ENCODE results near the gene SLC39A13.

The SLC39A13 gene

GRCh38 chr11:47403135-47403534, 5.3 kb upstream of the SLC39A13 start:
- peaks cover 22% of the 10 kb centered on the region for H3K4me1 Mint-ChIP-seq (ENCODE audit: low read depth)
- no peak for DNase-seq (ENCODE audit: low spot score)
- H3K9me3 Mint-ChIP-seq: no peaks in the 10 kb centered on the region
- no peaks in the 10 kb centered on the region for H3K36me3 Mint-ChIP-seq (ENCODE audit: low read depth)
- no peak overlapping the region for H3K4me3 Mint-ChIP-seq
- H3K27ac Mint-ChIP-seq: no peak overlapping the region
- no peaks in the 10 kb centered on the region for H3K27me3 Mint-ChIP-seq (ENCODE audit: low read depth)

GRCh38 chr11:47403571-47403970, 4.8 kb upstream of the SLC39A13 start:
- Mint-ChIP-seq H3K4me3 (no peak overlapping the region), H3K4me1 (ENCODE audit: low read depth) (peaks cover 22% of the 10 kb centered on the region), H3K9me3 (no peaks in the 10 kb centered on the region), H3K27me3 (ENCODE audit: low read depth) (no peaks in the 10 kb centered on the region), H3K36me3 (ENCODE audit: low read depth) (no peaks in the 10 kb centered on the region), H3K27ac (no peak overlapping the region)
- no peak for DNase-seq (ENCODE audit: low spot score)

DNA sequence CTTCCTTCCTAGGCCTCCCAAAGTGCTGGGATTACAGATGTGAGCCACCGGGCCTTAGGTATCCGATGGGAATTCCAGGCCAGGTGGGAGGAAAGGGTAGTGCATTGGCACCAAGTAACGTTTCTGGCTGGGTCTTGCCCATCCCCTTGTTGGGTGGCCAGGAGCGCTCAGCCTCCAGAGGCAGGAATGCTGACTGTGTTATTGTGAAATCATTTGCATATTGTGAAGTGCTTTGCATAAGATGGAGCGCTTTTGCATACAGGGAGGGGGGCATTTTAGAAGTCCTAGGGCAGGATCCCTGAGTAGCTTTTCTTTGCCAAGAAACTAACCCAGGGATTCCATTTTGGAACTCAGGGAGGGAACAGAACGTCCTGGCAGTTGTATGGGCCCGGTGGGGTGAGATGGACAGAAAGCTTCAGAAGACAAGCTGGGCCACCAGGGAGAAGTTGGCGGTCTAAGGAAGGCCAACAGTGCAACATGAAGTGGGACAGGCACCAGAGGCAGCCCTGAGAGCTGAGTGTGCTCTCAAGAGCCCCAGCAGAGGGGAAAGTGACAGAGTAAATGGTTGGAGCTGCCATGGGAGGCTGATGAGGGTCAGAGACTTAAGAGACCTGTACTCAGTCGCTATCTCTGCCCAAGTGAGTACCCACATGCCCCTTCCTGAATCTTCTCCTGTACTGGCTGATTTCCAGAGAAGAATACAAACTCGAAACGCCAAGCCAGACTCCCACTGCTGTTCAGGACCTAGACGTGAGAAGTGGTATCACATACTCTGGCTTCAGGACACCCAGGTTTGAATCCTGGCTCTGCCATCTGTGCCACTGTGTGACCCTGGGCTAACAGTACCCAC, 1.3 kb upstream of the SLC39A13 start:
- H3K9me3 Mint-ChIP-seq: no peaks in the 10 kb centered on the region
- no peak for DNase-seq (ENCODE audit: low spot score)
- peak overlapping the region; percentile 79 for H3K27ac Mint-ChIP-seq
- H3K4me3 Mint-ChIP-seq: peak overlapping the region; percentile 85
- no peaks in the 10 kb centered on the region for H3K27me3 Mint-ChIP-seq (ENCODE audit: low read depth)
- H3K4me1 Mint-ChIP-seq (ENCODE audit: low read depth): peaks cover 18% of the 10 kb centered on the region
- no peaks in the 10 kb centered on the region for H3K36me3 Mint-ChIP-seq (ENCODE audit: low read depth)

GRCh38 chr11:47408598-47409439, 429 bp downstream of the SLC39A13 start:
- Mint-ChIP-seq H3K27me3 (ENCODE audit: low read depth) (no peaks in the 10 kb centered on the region), H3K4me3 (peak overlapping the region; percentile 95), H3K9me3 (no peaks in the 10 kb centered on the region), H3K27ac (peak overlapping the region; percentile 96), H3K4me1 (ENCODE audit: low read depth) (peaks cover 18% of the 10 kb centered on the region), H3K36me3 (ENCODE audit: low read depth) (peaks cover 2% of the 10 kb centered on the region)
- DNase-seq (ENCODE audit: low spot score): no peak

DNA sequence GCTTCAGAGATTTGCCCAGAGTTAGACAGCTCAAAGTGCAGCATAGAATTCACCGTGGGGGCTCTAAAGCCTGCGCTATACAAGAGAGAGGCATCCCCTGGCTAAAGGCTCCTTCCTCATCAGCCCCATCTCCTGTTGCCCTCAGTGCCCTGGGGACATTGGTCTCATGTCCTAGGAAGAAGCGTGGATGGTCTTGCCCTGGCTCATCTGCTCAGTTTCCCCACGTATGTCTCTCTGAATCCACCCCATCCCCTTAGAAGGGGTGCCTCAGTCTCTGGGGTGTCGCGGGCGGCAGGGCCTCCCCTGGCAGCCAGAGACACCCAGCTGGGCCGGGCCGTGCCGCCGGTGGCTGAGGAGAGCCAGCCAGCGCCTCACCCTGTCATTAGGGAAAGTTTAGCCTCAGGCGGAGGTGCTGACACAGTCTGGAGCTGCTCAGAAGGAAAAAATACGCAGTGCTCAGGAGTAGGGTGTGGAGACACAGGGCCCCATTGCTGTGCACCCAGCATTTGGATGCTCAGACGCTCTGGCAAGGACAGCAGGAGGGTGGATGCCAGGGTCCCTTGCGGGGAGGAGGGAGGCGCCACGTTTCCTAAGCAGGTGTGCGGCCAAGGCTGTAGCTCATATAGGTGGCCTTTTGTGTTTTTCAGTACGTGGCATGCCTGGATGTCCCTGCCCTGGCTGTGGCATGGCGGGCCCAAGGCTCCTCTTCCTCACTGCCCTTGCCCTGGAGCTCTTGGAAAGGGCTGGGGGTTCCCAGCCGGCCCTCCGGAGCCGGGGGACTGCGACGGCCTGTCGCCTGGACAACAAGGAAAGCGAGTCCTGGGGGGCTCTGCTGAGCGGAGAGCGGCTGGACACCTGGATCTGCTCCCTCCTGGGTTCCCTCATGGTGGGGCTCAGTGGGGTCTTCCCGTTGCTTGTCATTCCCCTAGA, 1.3 kb downstream of the SLC39A13 start:
- peaks cover 18% of the 10 kb centered on the region for H3K4me1 Mint-ChIP-seq (ENCODE audit: low read depth)
- peak overlapping the region; percentile 95 for H3K4me3 Mint-ChIP-seq
- peaks cover 6% of the 10 kb centered on the region for H3K36me3 Mint-ChIP-seq (ENCODE audit: low read depth)
- DNase-seq (ENCODE audit: low spot score): no peak
- H3K27ac Mint-ChIP-seq: peak overlapping the region; percentile 96
- H3K9me3 Mint-ChIP-seq: no peaks in the 10 kb centered on the region
- H3K27me3 Mint-ChIP-seq (ENCODE audit: low read depth): no peaks in the 10 kb centered on the region

DNA sequence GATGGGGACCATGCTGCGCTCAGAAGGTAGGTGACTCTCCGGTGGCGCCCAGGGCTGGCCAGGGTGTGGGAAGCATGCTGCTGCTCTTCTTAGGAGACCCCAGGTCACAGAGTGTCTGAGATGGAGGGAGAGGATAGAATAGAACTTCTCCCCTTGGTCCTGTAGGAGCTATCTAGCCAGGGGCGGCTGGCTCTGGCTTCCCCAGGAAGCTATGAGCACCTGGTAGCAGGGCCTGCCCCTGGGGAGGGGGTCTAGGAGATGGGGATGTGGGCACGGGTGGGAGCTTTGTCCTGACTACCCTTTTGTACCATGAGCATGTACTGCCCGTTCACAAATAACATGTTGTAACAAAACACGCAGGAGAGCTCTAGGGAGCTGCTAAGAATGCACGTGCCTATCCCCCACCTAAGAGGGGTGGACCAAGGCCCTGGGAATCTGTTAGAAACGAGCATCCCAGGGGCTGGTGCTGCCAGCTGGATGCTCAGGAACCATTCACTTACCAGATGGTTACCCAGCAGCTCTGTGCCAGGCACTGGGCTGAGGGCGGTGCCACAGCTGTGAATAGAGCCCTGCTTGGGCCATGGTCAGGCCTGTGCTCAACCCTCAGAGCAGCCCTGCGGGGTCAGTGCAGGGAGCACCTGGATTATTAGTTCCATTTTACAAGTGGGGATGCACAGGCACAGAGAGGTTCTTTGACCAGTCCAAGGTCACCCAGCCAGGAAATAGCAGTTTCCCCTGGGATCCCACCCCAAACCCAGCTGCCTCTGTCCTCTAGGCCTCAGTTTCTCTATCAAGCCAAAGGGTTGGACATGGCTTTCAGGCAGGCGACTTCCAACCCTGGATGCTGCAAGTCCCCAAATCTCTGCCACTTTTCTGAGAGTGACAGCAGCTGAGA, 2.2 kb downstream of the SLC39A13 start:
- H3K27me3 Mint-ChIP-seq (ENCODE audit: low read depth): no peaks in the 10 kb centered on the region
- H3K9me3 Mint-ChIP-seq: no peaks in the 10 kb centered on the region
- H3K36me3 Mint-ChIP-seq (ENCODE audit: low read depth): peaks cover 6% of the 10 kb centered on the region
- DNase-seq (ENCODE audit: low spot score): no peak
- H3K4me1 Mint-ChIP-seq (ENCODE audit: low read depth): peaks cover 18% of the 10 kb centered on the region
- H3K4me3 Mint-ChIP-seq: peak overlapping the region; percentile 32
- no peak overlapping the region for H3K27ac Mint-ChIP-seq

DNA sequence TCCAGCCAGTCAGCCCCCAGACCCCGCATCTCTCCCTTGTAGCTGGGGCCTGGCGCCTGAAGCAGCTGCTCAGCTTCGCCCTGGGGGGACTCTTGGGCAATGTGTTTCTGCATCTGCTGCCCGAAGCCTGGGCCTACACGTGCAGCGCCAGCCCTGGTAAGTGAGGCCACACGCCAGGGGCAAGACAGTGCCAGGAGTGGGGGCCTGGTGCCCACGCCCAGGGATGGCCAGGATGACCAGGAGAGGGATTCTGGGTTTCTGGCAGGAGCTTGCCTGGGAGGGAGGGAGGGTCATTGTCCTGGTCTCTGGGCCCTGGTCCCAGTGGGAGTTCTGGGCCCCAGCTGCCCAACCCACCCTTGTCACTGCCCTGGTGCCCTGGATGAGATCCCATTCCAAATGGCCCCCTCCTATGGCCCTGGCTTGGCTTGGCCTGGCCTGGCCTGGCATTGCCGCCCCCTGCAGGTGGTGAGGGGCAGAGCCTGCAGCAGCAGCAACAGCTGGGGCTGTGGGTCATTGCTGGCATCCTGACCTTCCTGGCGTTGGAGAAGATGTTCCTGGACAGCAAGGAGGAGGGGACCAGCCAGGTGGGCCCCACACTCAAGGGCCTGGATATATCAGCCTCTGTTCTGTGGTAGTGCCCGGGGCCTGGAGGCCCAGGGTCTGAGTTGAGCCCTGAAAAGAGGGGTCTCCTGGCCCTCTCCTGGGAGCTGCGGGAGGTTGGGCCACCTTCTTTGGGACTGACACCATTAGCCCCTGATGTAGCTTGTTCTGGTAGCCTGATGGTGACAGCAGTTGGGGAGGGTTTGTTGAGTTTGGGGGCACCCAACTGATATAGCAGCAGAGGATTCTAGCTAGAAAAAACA, 3.7 kb downstream of the SLC39A13 start:
- H3K27me3 Mint-ChIP-seq (ENCODE audit: low read depth): no peaks in the 10 kb centered on the region
- H3K36me3 Mint-ChIP-seq (ENCODE audit: low read depth): peaks cover 11% of the 10 kb centered on the region
- peaks cover 14% of the 10 kb centered on the region for H3K4me1 Mint-ChIP-seq (ENCODE audit: low read depth)
- H3K4me3 Mint-ChIP-seq: no peak overlapping the region
- no peak overlapping the region for H3K27ac Mint-ChIP-seq
- no peaks in the 10 kb centered on the region for H3K9me3 Mint-ChIP-seq
- DNase-seq (ENCODE audit: low spot score): peak; percentile 47

DNA sequence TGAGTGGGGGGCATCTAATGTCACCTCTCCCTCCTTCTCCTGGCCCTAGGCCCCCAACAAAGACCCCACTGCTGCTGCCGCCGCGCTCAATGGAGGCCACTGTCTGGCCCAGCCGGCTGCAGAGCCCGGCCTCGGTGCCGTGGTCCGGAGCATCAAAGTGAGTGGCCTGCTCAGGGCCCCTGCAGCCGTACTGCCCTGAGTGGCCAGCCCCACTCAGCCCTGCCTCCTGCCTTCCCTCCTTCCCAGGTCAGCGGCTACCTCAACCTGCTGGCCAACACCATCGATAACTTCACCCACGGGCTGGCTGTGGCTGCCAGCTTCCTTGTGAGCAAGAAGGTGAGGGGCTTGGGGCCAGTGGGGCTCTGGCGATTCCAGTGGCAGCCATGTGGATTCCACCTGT, 5.0 kb downstream of the SLC39A13 start:
- H3K36me3 Mint-ChIP-seq (ENCODE audit: low read depth): peaks cover 19% of the 10 kb centered on the region
- H3K4me1 Mint-ChIP-seq (ENCODE audit: low read depth): peaks cover 8% of the 10 kb centered on the region
- H3K9me3 Mint-ChIP-seq: no peaks in the 10 kb centered on the region
- H3K27ac Mint-ChIP-seq: no peak overlapping the region
- no peaks in the 10 kb centered on the region for H3K27me3 Mint-ChIP-seq (ENCODE audit: low read depth)
- H3K4me3 Mint-ChIP-seq: no peak overlapping the region
- no peak for DNase-seq (ENCODE audit: low spot score)

- Mint-ChIP-seq H3K4me3 (no peak overlapping the region), H3K27me3 (ENCODE audit: low read depth) (no peaks in the 10 kb centered on the region), H3K36me3 (ENCODE audit: low read depth) (peaks cover 20% of the 10 kb centered on the region), H3K4me1 (ENCODE audit: low read depth) (peaks cover 4% of the 10 kb centered on the region), H3K9me3 (no peaks in the 10 kb centered on the region), H3K27ac (no peak overlapping the region)
- no peak for DNase-seq (ENCODE audit: low spot score)
These were observed 5.7 kb downstream of the SLC39A13 start for GRCh38 chr11:47413908-47414684.

DNA sequence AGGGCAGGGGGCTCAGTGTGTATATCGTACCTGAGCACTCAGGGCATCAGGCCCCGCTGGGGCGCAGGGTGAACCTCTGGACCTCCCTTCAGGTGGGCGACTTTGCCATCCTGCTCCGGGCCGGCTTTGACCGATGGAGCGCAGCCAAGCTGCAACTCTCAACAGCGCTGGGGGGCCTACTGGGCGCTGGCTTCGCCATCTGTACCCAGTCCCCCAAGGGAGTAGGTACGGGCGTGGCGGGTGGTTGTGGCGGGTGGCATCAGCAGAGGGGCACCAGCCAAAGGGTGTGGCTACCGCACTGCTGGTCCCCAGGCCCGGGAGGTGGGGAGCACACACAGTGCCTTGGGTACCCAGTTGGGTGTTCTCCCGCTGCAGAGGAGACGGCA, 6.3 kb downstream of the SLC39A13 start:
- Mint-ChIP-seq H3K36me3 (ENCODE audit: low read depth) (peaks cover 22% of the 10 kb centered on the region), H3K27me3 (ENCODE audit: low read depth) (no peaks in the 10 kb centered on the region), H3K27ac (no peak overlapping the region), H3K4me1 (ENCODE audit: low read depth) (no peaks in the 10 kb centered on the region), H3K9me3 (no peaks in the 10 kb centered on the region), H3K4me3 (no peak overlapping the region)
- DNase-seq (ENCODE audit: low spot score): no peak

- DNase-seq (ENCODE audit: low spot score): no peak
- H3K4me3 Mint-ChIP-seq: no peak overlapping the region
- peak overlapping the region; percentile 6 for H3K27ac Mint-ChIP-seq
- H3K27me3 Mint-ChIP-seq (ENCODE audit: low read depth): no peaks in the 10 kb centered on the region
- no peaks in the 10 kb centered on the region for H3K9me3 Mint-ChIP-seq
- H3K4me1 Mint-ChIP-seq (ENCODE audit: low read depth): no peaks in the 10 kb centered on the region
- peaks cover 28% of the 10 kb centered on the region for H3K36me3 Mint-ChIP-seq (ENCODE audit: low read depth)
These were observed 6.9 kb downstream of the SLC39A13 start for GRCh38 chr11:47415091-47415854.
